ENCODE data around the gene TMED4.
"Not testable (repeated sequence)": the region's sequence is repeated elsewhere in the genome, so short reads cannot be mapped to it uniquely, and the experiment has no call there.

TMED4 gene

GRCh38 chr7:44568771-44569560, 13.1 kb downstream of the TMED4 start:
- DNase-seq, result no peak

- no peak for DNase-seq
These were observed 14.1 kb downstream of the TMED4 start for GRCh38 chr7:44567884-44568283.

- DNase-seq, result no peak
These were observed 15.4 kb downstream of the TMED4 start for GRCh38 chr7:44566680-44567079.

- peak; percentile 77 for DNase-seq
These were observed 16.1 kb downstream of the TMED4 start for GRCh38 chr7:44565795-44566559.

GRCh38 chr7:44565097-44565794, 16.8 kb downstream of the TMED4 start:
- peak; percentile 85 for DNase-seq

- no peak for DNase-seq
These were observed 17.4 kb downstream of the TMED4 start for GRCh38 chr7:44564606-44565005.

- DNase-seq, result no peak
These were observed 18.8 kb downstream of the TMED4 start for GRCh38 chr7:44563171-44563679.

GRCh38 chr7:44562622-44562962, 19.4 kb downstream of the TMED4 start:
- DNase-seq, result not testable (repeated sequence)

- DNase-seq, result peak; percentile 49
These were observed 19.9 kb downstream of the TMED4 start for GRCh38 chr7:44561962-44562621.

GRCh38 chr7:44561481-44561880, 20.6 kb downstream of the TMED4 start:
- no peak for DNase-seq

- no peak for DNase-seq
These were observed 22.5 kb downstream of the TMED4 start for GRCh38 chr7:44559485-44559884.

GRCh38 chr7:44557485-44557884, 24.5 kb downstream of the TMED4 start:
- no peak for DNase-seq

- no peak for DNase-seq
These were observed 26.7 kb downstream of the TMED4 start for GRCh38 chr7:44555350-44555749.

GRCh38 chr7:44552473-44553005, 29.5 kb downstream of the TMED4 start:
- not testable (repeated sequence) for DNase-seq

GRCh38 chr7:44549457-44549856, 32.6 kb downstream of the TMED4 start:
- no peak for DNase-seq

- DNase-seq, result no peak
These were observed 33.1 kb downstream of the TMED4 start for GRCh38 chr7:44548893-44549292.

- DNase-seq, result no peak
These were observed 34.3 kb downstream of the TMED4 start for GRCh38 chr7:44547536-44548231.

GRCh38 chr7:44541876-44542610, 40.0 kb downstream of the TMED4 start:
- DNase-seq, result no peak

- peak; percentile 61 for DNase-seq
These were observed 40.8 kb downstream of the TMED4 start, which contains the start of gene NPC1L1 for GRCh38 chr7:44541028-44541869. NPC1L1 (minus strand) TSS chr7:44541330; CDS start chr7:44541259, 71 bp downstream.

GRCh38 chr7:44540592-44541027, 41.4 kb downstream of the TMED4 start:
- no peak for DNase-seq
